ENCODE results near the gene ZNF280A.
A peak's percentile ranks its signal among the peaks of the same experiment; 100 is the strongest.

ZNF280A gene, protein sequence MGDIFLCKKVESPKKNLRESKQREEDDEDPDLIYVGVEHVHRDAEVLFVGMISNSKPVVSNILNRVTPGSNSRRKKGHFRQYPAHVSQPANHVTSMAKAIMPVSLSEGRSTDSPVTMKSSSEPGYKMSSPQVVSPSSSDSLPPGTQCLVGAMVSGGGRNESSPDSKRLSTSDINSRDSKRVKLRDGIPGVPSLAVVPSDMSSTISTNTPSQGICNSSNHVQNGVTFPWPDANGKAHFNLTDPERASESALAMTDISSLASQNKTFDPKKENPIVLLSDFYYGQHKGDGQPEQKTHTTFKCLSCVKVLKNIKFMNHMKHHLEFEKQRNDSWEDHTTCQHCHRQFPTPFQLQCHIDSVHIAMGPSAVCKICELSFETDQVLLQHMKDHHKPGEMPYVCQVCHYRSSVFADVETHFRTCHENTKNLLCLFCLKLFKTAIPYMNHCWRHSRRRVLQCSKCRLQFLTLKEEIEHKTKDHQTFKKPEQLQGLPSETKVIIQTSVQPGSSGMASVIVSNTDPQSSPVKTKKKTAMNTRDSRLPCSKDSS

DNA sequence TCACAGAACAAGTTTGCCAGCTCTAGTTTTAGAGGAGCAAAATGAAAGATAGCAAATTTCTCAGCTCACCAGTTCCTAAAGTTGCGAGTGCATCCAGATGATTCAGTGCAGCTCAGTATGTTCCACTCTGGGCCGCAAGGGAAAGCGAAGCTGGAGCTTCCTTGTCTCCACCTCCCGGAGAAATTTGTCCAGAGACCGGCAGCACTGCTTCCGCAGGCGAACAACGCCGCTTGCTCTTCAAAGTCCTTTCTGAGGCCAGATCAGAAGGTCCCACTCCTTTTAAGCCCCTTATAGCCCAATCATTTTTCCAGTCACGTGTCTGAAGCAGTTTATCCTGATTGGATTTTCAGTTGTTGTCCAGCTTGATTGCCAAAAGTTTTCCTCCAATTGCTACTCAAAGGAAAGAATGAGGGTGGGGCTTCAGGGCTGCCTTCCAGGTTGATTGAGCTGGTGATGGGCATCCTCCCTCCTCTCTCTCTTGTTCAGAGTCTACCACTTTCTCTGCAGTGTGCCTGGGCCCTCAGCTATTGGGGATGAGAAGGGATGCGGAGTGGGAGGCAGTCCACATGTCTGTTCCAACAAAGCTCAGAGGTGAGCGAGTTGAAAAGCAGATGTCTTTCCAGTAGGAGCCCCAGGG is at the start of gene ZNF280A:
ZNF280A (minus strand) TSS at position 251 of the 637 bp plus-strand sequence. CDS start 4,640 bp downstream, outside the sequence.
- DNase-seq (ENCODE audit: low read depth) = no peak
- TF ChIP-seq MYC (IDR thresholded peaks at IDR 0.05; ENCODE audit: low read depth, low read length) (no peak), POLR2A (IDR thresholded peaks at IDR 0.05; ENCODE audit: extremely low read depth, insufficient read length) (no peak)
- TF ChIP-seq, protein P1, sequence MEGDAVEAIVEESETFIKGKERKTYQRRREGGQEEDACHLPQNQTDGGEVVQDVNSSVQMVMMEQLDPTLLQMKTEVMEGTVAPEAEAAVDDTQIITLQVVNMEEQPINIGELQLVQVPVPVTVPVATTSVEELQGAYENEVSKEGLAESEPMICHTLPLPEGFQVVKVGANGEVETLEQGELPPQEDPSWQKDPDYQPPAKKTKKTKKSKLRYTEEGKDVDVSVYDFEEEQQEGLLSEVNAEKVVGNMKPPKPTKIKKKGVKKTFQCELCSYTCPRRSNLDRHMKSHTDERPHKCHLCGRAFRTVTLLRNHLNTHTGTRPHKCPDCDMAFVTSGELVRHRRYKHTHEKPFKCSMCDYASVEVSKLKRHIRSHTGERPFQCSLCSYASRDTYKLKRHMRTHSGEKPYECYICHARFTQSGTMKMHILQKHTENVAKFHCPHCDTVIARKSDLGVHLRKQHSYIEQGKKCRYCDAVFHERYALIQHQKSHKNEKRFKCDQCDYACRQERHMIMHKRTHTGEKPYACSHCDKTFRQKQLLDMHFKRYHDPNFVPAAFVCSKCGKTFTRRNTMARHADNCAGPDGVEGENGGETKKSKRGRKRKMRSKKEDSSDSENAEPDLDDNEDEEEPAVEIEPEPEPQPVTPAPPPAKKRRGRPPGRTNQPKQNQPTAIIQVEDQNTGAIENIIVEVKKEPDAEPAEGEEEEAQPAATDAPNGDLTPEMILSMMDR (IDR thresholded peaks at IDR 0.05; ENCODE audit: low read depth, low read length) = no peak
- TF ChIP-seq, protein P2, sequence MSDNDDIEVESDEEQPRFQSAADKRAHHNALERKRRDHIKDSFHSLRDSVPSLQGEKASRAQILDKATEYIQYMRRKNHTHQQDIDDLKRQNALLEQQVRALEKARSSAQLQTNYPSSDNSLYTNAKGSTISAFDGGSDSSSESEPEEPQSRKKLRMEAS (IDR thresholded peaks at IDR 0.05; ENCODE audit: low read depth, low read length) = no peak
- no peak within 1 kb of the TSS for H3K4me3 ChIP-seq (ENCODE audit: low read depth, low read length)

DNA sequence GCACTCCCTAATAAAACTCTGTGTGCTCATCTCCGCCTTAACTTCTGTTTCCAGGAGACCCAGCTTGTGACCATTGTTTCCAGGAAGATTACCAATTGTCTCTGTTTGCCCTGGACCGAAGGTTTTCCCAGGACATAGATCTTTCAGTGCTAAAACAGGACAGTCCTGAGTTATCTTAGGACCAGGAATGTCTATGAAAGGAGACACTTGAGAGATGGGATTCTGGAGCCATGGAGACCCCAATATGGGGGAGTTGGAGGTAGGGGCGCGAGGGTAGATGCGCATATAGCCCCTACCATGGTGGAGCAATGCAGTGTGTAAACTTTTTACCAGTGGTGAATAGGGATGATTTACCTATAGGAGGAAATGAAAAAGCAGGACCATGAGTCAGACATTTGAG is 49.1 kb upstream of the ZNF280A start:
- TF ChIP-seq, protein P2 (IDR thresholded peaks at IDR 0.05; ENCODE audit: low read depth, low read length) = no peak
- TF ChIP-seq, protein P1 (IDR thresholded peaks at IDR 0.05; ENCODE audit: low read depth, low read length) = no peak
- TF ChIP-seq MYC (IDR thresholded peaks at IDR 0.05; ENCODE audit: low read depth, low read length) (no peak), POLR2A (IDR thresholded peaks at IDR 0.05; ENCODE audit: extremely low read depth, insufficient read length) (no peak)
- no peak for DNase-seq (ENCODE audit: low read depth)
- no peak overlapping the region for H3K4me3 ChIP-seq (ENCODE audit: low read depth, low read length)

DNA sequence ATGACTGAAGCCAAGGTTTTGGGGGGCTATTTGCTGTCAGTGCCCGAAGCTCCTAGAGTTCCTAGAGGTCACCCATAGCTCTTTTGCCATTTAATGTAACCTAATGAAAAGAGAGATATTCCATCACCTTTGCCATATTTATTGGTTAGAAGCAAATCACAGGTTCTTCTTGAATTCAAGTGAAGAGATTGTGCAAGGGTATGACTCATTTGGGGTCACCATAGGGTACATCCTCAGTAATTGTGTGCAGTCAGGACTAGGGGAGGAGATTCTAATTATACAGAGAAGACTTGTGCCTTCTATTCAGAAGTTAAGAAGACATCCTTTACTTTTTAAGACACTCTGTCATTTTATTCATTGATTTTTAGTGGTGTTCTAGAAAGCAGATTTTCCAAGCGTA is 45.9 kb upstream of the ZNF280A start:
- peak; percentile 70 for DNase-seq (ENCODE audit: low read depth)
- no peak overlapping the region for H3K4me3 ChIP-seq (ENCODE audit: low read depth, low read length)

DNA sequence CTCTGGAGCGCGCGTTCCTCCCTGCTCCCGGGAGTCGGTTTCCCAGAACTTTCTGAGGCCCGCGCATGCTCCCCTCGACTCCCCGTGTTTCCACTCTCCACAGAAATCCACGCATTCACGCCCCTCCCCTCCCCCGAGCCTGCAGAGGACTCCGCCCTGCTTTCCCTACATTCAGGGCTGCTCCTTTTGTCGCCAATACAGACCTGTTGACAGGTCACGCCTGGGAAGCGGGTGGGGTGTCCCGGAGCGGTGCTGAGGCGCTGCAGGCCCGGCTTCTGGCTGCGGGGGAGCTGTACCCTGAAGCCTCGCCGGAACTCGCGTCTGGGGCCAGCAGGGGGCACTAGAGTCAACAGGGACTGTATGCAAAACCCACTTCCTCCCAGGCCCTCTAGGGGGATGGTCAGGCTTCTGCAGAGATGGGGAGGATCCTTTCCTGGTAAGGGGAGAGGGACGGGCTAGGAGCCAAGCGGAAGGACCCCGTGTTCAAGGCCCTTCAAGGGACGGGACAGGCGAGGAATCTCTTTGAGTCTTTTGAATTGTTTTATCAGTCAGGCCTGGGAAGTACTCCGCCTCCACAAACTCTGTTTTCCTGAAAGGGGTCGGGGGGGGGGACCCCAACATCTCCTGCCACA is 39.0 kb upstream of the ZNF280A start, which contains the start of gene PRAME:
PRAME (minus strand) TSS at position 294 of the 632 bp plus-strand sequence. CDS start 2,433 bp downstream, outside the sequence.
- peak; percentile 89 for DNase-seq (ENCODE audit: low read depth)
- no peak within 1 kb of the TSS for H3K4me3 ChIP-seq (ENCODE audit: low read depth, low read length)
- TF ChIP-seq, protein P1 (IDR thresholded peaks at IDR 0.05; ENCODE audit: low read depth, low read length) = peak; percentile 91
- no peak for TF ChIP-seq POLR2A (IDR thresholded peaks at IDR 0.05; ENCODE audit: extremely low read depth, insufficient read length)
- TF ChIP-seq MYC (IDR thresholded peaks at IDR 0.05; ENCODE audit: low read depth, low read length) = no peak; the same call in 1 of the 2 replicates
- TF ChIP-seq, protein P2 (IDR thresholded peaks at IDR 0.05; ENCODE audit: low read depth, low read length) = no peak

More for the DNA sequence above, 45.9 kb upstream of the ZNF280A start:
- TF ChIP-seq POLR2A (IDR thresholded peaks at IDR 0.05; ENCODE audit: extremely low read depth, insufficient read length) = no peak
- no peak for TF ChIP-seq MYC (IDR thresholded peaks at IDR 0.05; ENCODE audit: low read depth, low read length)
- TF ChIP-seq, protein P2 (IDR thresholded peaks at IDR 0.05; ENCODE audit: low read depth, low read length) = no peak
- TF ChIP-seq, protein P1 (IDR thresholded peaks at IDR 0.05; ENCODE audit: low read depth, low read length) = no peak
